Lower leg skin (tissue), 4 donors: ENCODE results near the gene TGFBR3. TPM values are rescaled to one million over a fixed set of nuclear protein-coding genes. Genes with fewer than 3 reads are reported as not detected.

Source experiments
- DNase-seq, 2 donors: peaks; one replicate each; pipeline ENCODE4 v3.0.0-alpha.2; 2019; ENCODE audit warnings: low spot score in 2 of 2
- H3K4me3 ChIP-seq: fragments of 200-600 bp; sonication (generic); 2 replicates; pipeline ENCODE4 v1.5.1; 2017; ENCODE audit warnings: mild to moderate bottlenecking, low read depth; ENCODE audit not compliant: poor library complexity, severe bottlenecking
- CTCF ChIP-seq, 3 donors: fragments of 450-650 bp; IDR thresholded peaks; one replicate each; pipeline ENCODE4 v1.5.1; 2016; ENCODE audit warnings: antibody characterized with exemption in 3 of 3, mild to moderate bottlenecking in 3 of 3, moderate library complexity in 2 of 3
- POLR2A ChIP-seq, 2 donors: fragments of 450-650 bp; IDR thresholded peaks; one replicate each; pipeline ENCODE4 v1.6.1; 2016 to 2017; ENCODE audit warnings: antibody characterized with exemption in 2 of 2, mild to moderate bottlenecking in 1 of 2, moderate library complexity in 1 of 2
- whole genome bisulfite sequencing, 2 donors: methylation state at CpG; one replicate each; pipeline ENCODE4 v1.1.5; 2018; 5-methylcytosine and 5-hydroxymethylcytosine counted together
- intact Hi-C: fragments of 100-400 bp; cut with DNase I; formaldehyde crosslinking; loops from one replicate; pipeline ENCODE4 v1.15.0; 2023; ENCODE audit warnings: low total_unique reads
- total RNA-seq, 4 donors: library from RNA; depleted of rRNA; stranded (reverse); fragments of >200 nt; gene quantifications; one replicate each; pipeline ENCODE4 v1.1.0, GENCODE V29; 2016

Gene TGFBR3
- total RNA-seq, 4 donors from 2014 or later, result 79.4 to 134 (median 116) TPM

DNA sequence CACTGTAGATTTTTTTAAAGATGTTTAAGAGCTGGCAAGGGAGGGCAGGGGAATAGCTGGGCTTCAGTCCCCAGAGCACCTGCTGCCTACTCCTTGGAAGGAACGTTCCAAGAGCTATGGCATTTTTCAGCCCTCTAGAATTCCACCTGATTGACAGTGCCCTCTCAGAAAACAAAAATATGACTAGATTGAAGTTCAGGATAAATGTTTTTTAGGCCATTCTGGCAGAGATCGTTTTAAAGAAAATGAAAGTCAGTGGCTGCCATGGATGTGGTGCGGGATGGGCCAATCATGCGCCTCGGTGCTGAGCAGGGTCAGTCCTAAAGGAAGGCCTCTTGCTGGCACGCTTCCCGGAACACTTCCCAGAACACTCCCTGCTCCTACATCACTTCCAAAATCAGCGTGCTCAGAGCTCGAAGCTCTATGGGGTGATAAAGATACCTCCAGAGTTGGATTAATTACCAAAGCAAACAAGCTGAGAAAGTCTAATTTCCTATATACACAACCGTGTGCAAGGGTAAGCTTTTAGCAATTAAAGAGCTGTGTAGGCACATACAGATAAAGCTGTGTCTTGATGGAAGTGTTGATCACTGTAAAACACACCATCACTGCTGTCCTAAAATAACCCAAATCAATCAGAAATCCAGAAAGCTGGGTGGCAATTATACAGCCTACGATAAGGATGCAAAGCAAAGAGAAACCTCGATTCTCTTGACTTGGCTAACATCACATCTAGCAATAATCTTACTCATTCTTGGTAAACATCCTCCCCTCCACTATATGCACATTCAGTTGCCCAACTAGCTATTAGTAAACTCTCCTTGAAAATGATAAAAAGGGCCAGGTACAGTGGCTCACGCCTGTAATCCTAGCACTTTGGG is 34.6 kb downstream of the TGFBR3 start:
- WGBS, 2 donors, result 23 to 29% methylated on average over 13 of the region's 13 CpGs
- H3K4me3 ChIP-seq, result no peak overlapping the region
- intact Hi-C loops, result no loop called here
- TF ChIP-seq CTCF (IDR thresholded peaks at IDR 0.05), result no peak
- no peak for TF ChIP-seq POLR2A (IDR thresholded peaks at IDR 0.05)
- DNase-seq, result peak; percentile 66 to 96

GRCh38 chr1:91850708-91851107 is 35.2 kb downstream of the TGFBR3 start:
- no peak for TF ChIP-seq POLR2A (IDR thresholded peaks at IDR 0.05)
- TF ChIP-seq CTCF (IDR thresholded peaks at IDR 0.05), result no peak
- H3K4me3 ChIP-seq, result no peak overlapping the region
- WGBS, 2 donors, result 52 to 92% methylated on average over 1 of the region's 1 CpG
- intact Hi-C loops, result no loop called here
- DNase-seq, result no peak

DNA sequence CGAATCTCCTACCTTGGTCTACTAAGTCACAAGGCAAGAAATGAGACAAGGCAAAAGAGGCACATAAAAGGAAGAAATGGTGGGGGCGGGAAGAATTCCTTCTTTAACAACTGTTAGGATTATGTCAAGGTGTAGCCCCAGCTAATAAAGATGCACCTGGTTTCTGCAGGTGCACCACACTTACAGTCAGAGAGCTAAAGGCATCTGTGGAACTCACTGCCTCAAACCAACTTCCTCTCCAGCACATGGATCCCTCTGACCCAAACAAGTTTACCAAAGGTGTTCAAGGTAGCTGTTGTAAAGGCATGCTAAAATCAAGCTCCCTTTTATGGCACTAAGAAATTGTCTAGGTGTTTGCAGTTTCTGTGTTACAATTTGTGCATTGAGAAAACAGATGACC is 38.1 kb downstream of the TGFBR3 start:
- no peak for DNase-seq
- TF ChIP-seq POLR2A (IDR thresholded peaks at IDR 0.05) (no peak), CTCF (IDR thresholded peaks at IDR 0.05) (no peak)
- intact Hi-C loops, result no loop called here
- WGBS, 2 donors, result 71 to 75% methylated on average over 2 of the region's 2 CpGs
- no peak overlapping the region for H3K4me3 ChIP-seq

DNA sequence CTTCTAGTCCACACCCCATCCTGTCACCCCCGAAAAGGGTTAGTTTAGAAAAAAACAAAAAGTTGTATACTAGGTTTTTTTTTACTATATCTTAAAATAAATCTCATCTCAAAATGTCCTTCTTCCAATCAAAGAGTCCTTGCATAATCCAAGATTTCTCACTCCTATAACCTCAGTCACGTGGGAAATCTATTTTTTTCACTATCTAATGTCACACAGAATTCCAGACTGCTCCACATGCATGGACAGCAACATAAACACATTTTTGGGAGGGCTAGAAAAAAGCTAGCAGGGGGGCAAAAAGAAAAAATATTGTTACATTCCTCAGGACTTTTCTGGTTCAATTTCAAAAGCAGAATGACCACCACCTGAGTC is 39.3 kb downstream of the TGFBR3 start:
- 32 to 37% methylated on average over 2 of the region's 2 CpGs for WGBS, 2 donors
- intact Hi-C loops, result no loop called here

DNA sequence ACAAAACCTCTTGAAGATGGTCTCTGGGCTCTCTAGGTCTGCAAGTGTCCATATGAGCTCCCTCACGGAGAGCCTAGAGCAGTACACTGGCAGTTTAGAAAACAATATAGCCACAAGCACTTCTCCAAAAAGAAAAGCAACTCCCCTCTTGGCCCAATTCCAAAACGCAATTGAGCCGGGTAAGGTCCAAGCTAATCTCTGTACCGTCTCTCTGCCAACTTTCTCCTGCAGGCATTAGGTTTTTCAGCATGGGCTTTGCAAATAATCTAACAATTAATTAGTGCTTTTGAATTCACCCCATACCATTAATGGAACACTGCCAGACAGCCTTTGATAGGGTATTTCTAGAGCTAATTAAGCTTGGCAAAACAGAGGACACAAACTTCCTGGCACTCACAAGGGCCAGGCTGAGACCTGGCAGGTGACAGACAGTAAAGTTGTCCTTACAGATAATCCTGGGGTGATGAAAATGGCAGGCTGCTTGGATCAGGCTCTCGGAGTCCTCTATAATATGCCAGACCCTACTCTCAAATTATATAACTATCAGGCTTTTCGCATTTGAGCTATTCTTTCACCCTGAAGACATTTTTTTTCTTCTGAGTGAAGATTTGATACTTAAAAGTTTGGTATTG is 39.8 kb downstream of the TGFBR3 start:
- H3K4me3 ChIP-seq, result no peak overlapping the region
- DNase-seq, result peak in 1 of 2 donors; percentile 57
- intact Hi-C loops, result no loop called here

More for the DNA sequence above, 39.3 kb downstream of the TGFBR3 start:
- DNase-seq, result no peak
- H3K4me3 ChIP-seq, result no peak overlapping the region
- TF ChIP-seq POLR2A (IDR thresholded peaks at IDR 0.05), result no peak

More for the DNA sequence above, 39.8 kb downstream of the TGFBR3 start:
- TF ChIP-seq CTCF (IDR thresholded peaks at IDR 0.05) (no peak), POLR2A (IDR thresholded peaks at IDR 0.05) (no peak)
- WGBS, 2 donors, result 17 to 23% methylated on average over 6 of the region's 6 CpGs
